HCT116 (cell line): Measurements from ENCODE around the gene KIAA1328. TPM values are rescaled to one million over a fixed set of nuclear protein-coding genes. Genes with fewer than 3 reads are reported as not detected.

Experiments
- ATAC-seq: fragments of 200-7000 bp; cut with Tn5 transposase; 2 replicates; pipeline ENCODE4 v1.9.1; 2020; ENCODE audit warnings: mild to moderate bottlenecking, moderate library complexity
- BruUV-seq: library from RNA; stranded (reverse); fragments of 400-500 nt; replicated peaks from 2 replicates; lab custom pipeline; 2021; lab: Mats Ljungman, UMichigan
- CTCF ChIA-PET: fragments of 300-600 bp; sonication (Branson Sonifier 250); formaldehyde crosslinking; loops from one replicate; lab custom pipeline; 2021; ENCODE audit warnings: antibody characterized with exemption; lab: Charles Lee
- POLR2A ChIA-PET: fragments of 300-600, 350-600 bp; sonication (Branson Sonifier 250); formaldehyde crosslinking; loops from one replicate; lab custom pipeline; 2021; ENCODE audit warnings: antibody characterized with exemption; lab: Charles Lee
- RAD21 ChIA-PET, 2 experiments: fragments of 300-600 bp; sonication (Branson Sonifier 250); formaldehyde crosslinking; loops; one replicate each; lab custom pipeline; 2023; ENCODE audit warnings: low total read pairs in 2 of 2; ENCODE audit not compliant: uncharacterized antibody in 2 of 2, unreplicated experiment in 2 of 2, low non-redundant PET in 1 of 2; lab: Charles Lee
- DNase-seq: peaks from one replicate; pipeline ENCODE4 v3.0.0-alpha.2; 2010; ENCODE audit warnings: low read depth, low spot score
- H2AFZ ChIP-seq: fragments of 200-600 bp; shearing (Covaris generic), sonication (generic); 2 replicates; pipeline ENCODE4 v1.6.1; 2017; ENCODE audit warnings: low read depth, mixed run types, mixed read lengths, antibody characterized with exemption, low read length; ENCODE audit not compliant: poor library complexity, severe bottlenecking
- H3K27ac ChIP-seq: 2 replicates; pipeline ENCODE4 v1.5.1; 2012; ENCODE audit warnings: low read depth, low read length
- H3K27me3 ChIP-seq: fragments of 200-600 bp; sonication (generic); 2 replicates; pipeline ENCODE4 v1.6.1; 2016; ENCODE audit warnings: mixed run types, low read length, mixed read lengths; ENCODE audit not compliant: insufficient read depth
- H3K36me3 ChIP-seq, 2 experiments: fragments of 200-500 bp in 1 of 2; fragments of 200-600 bp in 1 of 2; sonication (Bioruptor generic) in 1 of 2; sonication (generic) in 1 of 2; 2 replicates each; pipeline versions ENCODE4 v1.5.1 to v1.6.1; 2014 to 2016; ENCODE audit warnings: low read length in 2 of 2, inconsistent platforms in 1 of 2, mixed read lengths in 1 of 2, mixed run types in 1 of 2; ENCODE audit not compliant: insufficient read depth in 2 of 2, control insufficient read depth in 1 of 2
- H3K4me1 ChIP-seq, 2 experiments: fragments of 200-600 bp in 1 of 2; sonication (generic) in 1 of 2; 2 replicates each; pipeline versions ENCODE4 v1.5.1 to v1.6.1; 2012 to 2017; ENCODE audit warnings: low read length in 2 of 2, inconsistent platforms in 1 of 2, mild to moderate bottlenecking in 1 of 2, mixed read lengths in 1 of 2, mixed run types in 1 of 2, moderate library complexity in 1 of 2; ENCODE audit not compliant: insufficient read depth in 2 of 2, control insufficient read depth in 1 of 2
- H3K4me2 ChIP-seq: fragments of 200-600 bp; sonication (generic); 2 replicates; pipeline ENCODE4 v1.6.1; 2017; ENCODE audit warnings: mixed run types, low read length, mixed read lengths
- H3K4me3 ChIP-seq, 2 experiments: fragments of 200-600 bp in 1 of 2; sonication (generic) in 1 of 2; replicated peaks in 1 of 2; 2 replicates each; pipeline ENCODE4 v1.5.1; 2011 to 2016; ENCODE audit warnings: low read length in 2 of 2, control low read depth in 1 of 2, low read depth in 1 of 2, mild to moderate bottlenecking in 1 of 2, mixed read lengths in 1 of 2, mixed run types in 1 of 2
- H3K79me2 ChIP-seq: fragments of 200-600 bp; sonication (generic); 2 replicates; pipeline ENCODE4 v1.6.1; 2017; ENCODE audit warnings: mild to moderate bottlenecking, mixed run types, low read length, moderate library complexity, mixed read lengths; ENCODE audit not compliant: insufficient read depth
- H3K9ac ChIP-seq: fragments of 200-600 bp; sonication (generic); 2 replicates; pipeline ENCODE4 v1.6.1; 2016; ENCODE audit warnings: low read length, mixed read lengths
- H3K9me2 ChIP-seq: fragments of 200-600 bp; sonication (generic), shearing (Covaris generic); 2 replicates; pipeline ENCODE4 v1.6.1; 2017; ENCODE audit warnings: mixed run types, mild to moderate bottlenecking, moderate library complexity; ENCODE audit not compliant: insufficient read depth
- H3K9me3 ChIP-seq, 2 experiments: fragments of 200-500 bp in 1 of 2; fragments of 200-600 bp in 1 of 2; sonication (Bioruptor generic) in 1 of 2; sonication (generic) in 1 of 2; 2 replicates each; pipeline ENCODE4 v1.6.1; 2014 to 2017; ENCODE audit warnings: low read length in 2 of 2, mixed read lengths in 2 of 2, inconsistent platforms in 1 of 2, low read depth in 1 of 2, mild to moderate bottlenecking in 1 of 2, mixed run types in 1 of 2, moderate library complexity in 1 of 2; ENCODE audit not compliant: control insufficient read depth in 1 of 2, insufficient read depth in 1 of 2
- H4K20me1 ChIP-seq: fragments of 200-600 bp; sonication (generic), shearing (Covaris generic); 2 replicates; pipeline ENCODE4 v1.6.1; 2017; ENCODE audit warnings: mixed run types, mild to moderate bottlenecking, moderate library complexity; ENCODE audit not compliant: insufficient read depth
- ATF3 ChIP-seq: IDR thresholded peaks from 2 replicates; pipeline ENCODE4 v1.6.1; 2012
- CEBPB ChIP-seq: IDR thresholded peaks from 2 replicates; pipeline ENCODE4 v1.6.1; 2012; ENCODE audit warnings: low read depth
- EGR1 ChIP-seq: IDR thresholded peaks from 2 replicates; pipeline ENCODE4 v1.6.1; 2012; ENCODE audit warnings: low read depth
- ELF1 ChIP-seq: IDR thresholded peaks from 2 replicates; pipeline ENCODE4 v1.6.1; 2012; ENCODE audit warnings: low read depth, borderline replicate concordance
- EZH2 ChIP-seq: fragments of 200-600 bp; sonication (generic); IDR thresholded peaks from 2 replicates; pipeline ENCODE4 v1.6.1; 2017; ENCODE audit warnings: antibody characterized with exemption, mixed run types
- FOSL1 ChIP-seq: IDR thresholded peaks from 2 replicates; pipeline ENCODE4 v1.6.1; 2012; ENCODE audit warnings: low read depth
- POLR2AphosphoS5 ChIP-seq: IDR thresholded peaks from 2 replicates; pipeline ENCODE4 v1.6.1; 2011; ENCODE audit warnings: mild to moderate bottlenecking, low read depth, low read length, moderate library complexity
- RAD21 ChIP-seq: IDR thresholded peaks from 2 replicates; pipeline ENCODE4 v1.6.1; 2012; ENCODE audit warnings: low read depth, mild to moderate bottlenecking
- SIN3A ChIP-seq: IDR thresholded peaks from 2 replicates; pipeline ENCODE4 v1.6.1; 2012; ENCODE audit warnings: low read depth
- SRF ChIP-seq: IDR thresholded peaks from 2 replicates; pipeline ENCODE4 v1.6.1; 2012; ENCODE audit warnings: low read depth
- TCF7L2 ChIP-seq: IDR thresholded peaks from 2 replicates; pipeline ENCODE4 v1.7.0; 2011; ENCODE audit warnings: borderline replicate concordance, inconsistent platforms; ENCODE audit not compliant: insufficient read depth, insufficient read length; ENCODE audit errors: extremely low read depth
- intact Hi-C: fragments of 100-400 bp; cut with micrococcal nuclease; formaldehyde crosslinking; loops from 2 replicates; pipeline ENCODE4 v1.10.0; 2022
- total RNA-seq: library from RNA; stranded (reverse); gene quantifications from one replicate; pipeline ENCODE4 v1.2.1, GENCODE V29; 2021; ENCODE audit not compliant: unreplicated experiment
- TF ChIP-seq, protein P1 (sequence below): IDR thresholded peaks from 2 replicates; pipeline ENCODE4 v1.6.1; 2012; ENCODE audit warnings: low read depth
- TF ChIP-seq, protein P2 (sequence below): IDR thresholded peaks from 2 replicates; pipeline ENCODE4 v1.6.1; 2011; ENCODE audit warnings: mild to moderate bottlenecking, low read length, moderate library complexity; ENCODE audit not compliant: insufficient replicate concordance; ENCODE audit errors: extremely low read depth

KIAA1328 gene
- total RNA-seq, 1 experiment from 2014 or later: 5.2 TPM

- TF ChIP-seq, protein P1, sequence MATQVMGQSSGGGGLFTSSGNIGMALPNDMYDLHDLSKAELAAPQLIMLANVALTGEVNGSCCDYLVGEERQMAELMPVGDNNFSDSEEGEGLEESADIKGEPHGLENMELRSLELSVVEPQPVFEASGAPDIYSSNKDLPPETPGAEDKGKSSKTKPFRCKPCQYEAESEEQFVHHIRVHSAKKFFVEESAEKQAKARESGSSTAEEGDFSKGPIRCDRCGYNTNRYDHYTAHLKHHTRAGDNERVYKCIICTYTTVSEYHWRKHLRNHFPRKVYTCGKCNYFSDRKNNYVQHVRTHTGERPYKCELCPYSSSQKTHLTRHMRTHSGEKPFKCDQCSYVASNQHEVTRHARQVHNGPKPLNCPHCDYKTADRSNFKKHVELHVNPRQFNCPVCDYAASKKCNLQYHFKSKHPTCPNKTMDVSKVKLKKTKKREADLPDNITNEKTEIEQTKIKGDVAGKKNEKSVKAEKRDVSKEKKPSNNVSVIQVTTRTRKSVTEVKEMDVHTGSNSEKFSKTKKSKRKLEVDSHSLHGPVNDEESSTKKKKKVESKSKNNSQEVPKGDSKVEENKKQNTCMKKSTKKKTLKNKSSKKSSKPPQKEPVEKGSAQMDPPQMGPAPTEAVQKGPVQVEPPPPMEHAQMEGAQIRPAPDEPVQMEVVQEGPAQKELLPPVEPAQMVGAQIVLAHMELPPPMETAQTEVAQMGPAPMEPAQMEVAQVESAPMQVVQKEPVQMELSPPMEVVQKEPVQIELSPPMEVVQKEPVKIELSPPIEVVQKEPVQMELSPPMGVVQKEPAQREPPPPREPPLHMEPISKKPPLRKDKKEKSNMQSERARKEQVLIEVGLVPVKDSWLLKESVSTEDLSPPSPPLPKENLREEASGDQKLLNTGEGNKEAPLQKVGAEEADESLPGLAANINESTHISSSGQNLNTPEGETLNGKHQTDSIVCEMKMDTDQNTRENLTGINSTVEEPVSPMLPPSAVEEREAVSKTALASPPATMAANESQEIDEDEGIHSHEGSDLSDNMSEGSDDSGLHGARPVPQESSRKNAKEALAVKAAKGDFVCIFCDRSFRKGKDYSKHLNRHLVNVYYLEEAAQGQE: no peak
- no peak for TF ChIP-seq POLR2AphosphoS5
These were observed 10.3 kb upstream of the KIAA1328 start (continued) for GRCh38 chr18:36818652-36819051.

DNA sequence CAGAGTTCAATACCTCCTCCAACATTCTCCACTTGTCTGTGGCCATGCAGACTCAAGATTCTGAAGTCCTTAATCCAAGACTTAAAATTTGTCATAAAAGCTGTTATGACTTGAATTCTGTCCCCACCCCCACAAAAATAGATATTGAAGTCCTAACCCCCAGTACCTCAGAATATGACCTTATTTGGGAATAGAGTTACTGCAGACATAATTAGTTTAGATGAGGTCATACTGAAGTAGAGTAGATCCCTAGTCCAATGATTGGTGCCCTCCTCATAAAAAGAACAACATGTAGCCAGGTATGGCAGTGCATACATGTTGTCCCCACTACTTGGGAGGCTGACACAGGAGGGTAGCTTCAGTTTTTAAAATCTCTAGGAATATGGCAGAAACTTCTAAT lies 9.3 kb upstream of the KIAA1328 start:
- Histone ChIP-seq H3K9ac (no peak overlapping the region), H3K9me2 (no peaks in the 10 kb centered on the region), H2AFZ (no peak overlapping the region), H3K4me2 (no peak overlapping the region), H3K9me3 (no peaks in the 10 kb centered on the region), H3K79me2 (peaks cover 5% of the 10 kb centered on the region; the same call in 1 of the 2 replicates), H4K20me1 (no peaks in the 10 kb centered on the region), H3K4me1 (no peaks in the 10 kb centered on the region), H3K27ac (no peak overlapping the region), H3K27me3 (no peaks in the 10 kb centered on the region), H3K36me3 (peaks cover 4 to 7% of the 10 kb centered on the region in 2 experiments; a peak in 2 of 4 replicates), H3K4me3 (no peak overlapping the region)
- intact Hi-C loops: no loop called here
- RAD21 ChIA-PET: no interaction called here
- CTCF ChIA-PET: no interaction called here
- ATAC-seq (no peak), DNase-seq (no peak)
- POLR2A ChIA-PET: no interaction called here
- no TSS peak for BruUV-seq
- no peak for TF ChIP-seq ELF1
- TF ChIP-seq SIN3A: no peak
- TF ChIP-seq RAD21: no peak
- no peak for TF ChIP-seq ATF3
- TF ChIP-seq TCF7L2: no peak
- TF ChIP-seq CEBPB: no peak
- TF ChIP-seq EZH2: no peak
- no peak for TF ChIP-seq FOSL1
- TF ChIP-seq, protein P2, sequence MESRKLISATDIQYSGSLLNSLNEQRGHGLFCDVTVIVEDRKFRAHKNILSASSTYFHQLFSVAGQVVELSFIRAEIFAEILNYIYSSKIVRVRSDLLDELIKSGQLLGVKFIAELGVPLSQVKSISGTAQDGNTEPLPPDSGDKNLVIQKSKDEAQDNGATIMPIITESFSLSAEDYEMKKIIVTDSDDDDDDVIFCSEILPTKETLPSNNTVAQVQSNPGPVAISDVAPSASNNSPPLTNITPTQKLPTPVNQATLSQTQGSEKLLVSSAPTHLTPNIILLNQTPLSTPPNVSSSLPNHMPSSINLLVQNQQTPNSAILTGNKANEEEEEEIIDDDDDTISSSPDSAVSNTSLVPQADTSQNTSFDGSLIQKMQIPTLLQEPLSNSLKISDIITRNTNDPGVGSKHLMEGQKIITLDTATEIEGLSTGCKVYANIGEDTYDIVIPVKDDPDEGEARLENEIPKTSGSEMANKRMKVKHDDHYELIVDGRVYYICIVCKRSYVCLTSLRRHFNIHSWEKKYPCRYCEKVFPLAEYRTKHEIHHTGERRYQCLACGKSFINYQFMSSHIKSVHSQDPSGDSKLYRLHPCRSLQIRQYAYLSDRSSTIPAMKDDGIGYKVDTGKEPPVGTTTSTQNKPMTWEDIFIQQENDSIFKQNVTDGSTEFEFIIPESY: no peak
- no peak for TF ChIP-seq POLR2AphosphoS5
- no peak for TF ChIP-seq SRF
- TF ChIP-seq EGR1: no peak
